Suprapubic skin (tissue), 4 donors: ENCODE data around the gene CYFIP1. TPM values are rescaled to one million over a fixed set of nuclear protein-coding genes. Genes with fewer than 3 reads are reported as not detected.

Source experiments
- DNase-seq, 2 donors: peaks; one replicate each; pipeline ENCODE4 v3.0.0-alpha.2; 2019; ENCODE audit warnings: low spot score in 2 of 2
- H3K27ac ChIP-seq: fragments of 200-600 bp; sonication (generic); one replicate; pipeline ENCODE4 v1.5.1; 2019
- H3K27me3 ChIP-seq: fragments of 200-600 bp; sonication (generic); one replicate; pipeline ENCODE4 v1.5.1; 2019
- H3K36me3 ChIP-seq: fragments of 200-600 bp; sonication (generic); one replicate; pipeline ENCODE4 v1.5.1; 2019
- H3K4me1 ChIP-seq: fragments of 200-600 bp; sonication (generic); one replicate; pipeline ENCODE4 v1.5.1; 2019
- H3K4me3 ChIP-seq: fragments of 200-600 bp; sonication (generic); one replicate; pipeline ENCODE4 v1.5.1; 2019; ENCODE audit warnings: mild to moderate bottlenecking
- H3K9me3 ChIP-seq: fragments of 200-600 bp; sonication (generic); one replicate; pipeline ENCODE4 v1.5.1; 2019
- CTCF ChIP-seq, 2 donors: fragments of 200-600 bp in 1 of 2; fragments of 450-650 bp in 1 of 2; sonication (generic) in 1 of 2; IDR thresholded peaks; one replicate each; pipeline ENCODE4 v1.5.1; 2016 to 2019; ENCODE audit warnings: antibody characterized with exemption in 2 of 2, mild to moderate bottlenecking in 1 of 2, moderate library complexity in 1 of 2
- EP300 ChIP-seq: sonication (generic); formaldehyde crosslinking; IDR thresholded peaks from one replicate; pipeline ENCODE4 v1.6.1; 2017; ENCODE audit warnings: antibody characterized with exemption
- POLR2A ChIP-seq, 2 donors: fragments of 450-650 bp; IDR thresholded peaks; one replicate each; pipeline ENCODE4 v1.6.1; 2017; ENCODE audit warnings: antibody characterized with exemption in 2 of 2, mild to moderate bottlenecking in 2 of 2, moderate library complexity in 2 of 2
- POLR2AphosphoS5 ChIP-seq, 3 donors: sonication (generic); formaldehyde crosslinking; IDR thresholded peaks; one replicate each; pipeline ENCODE4 v1.6.1; 2017; ENCODE audit warnings: antibody characterized with exemption in 3 of 3
- WGBS: methylation state at CpG from one replicate; pipeline ENCODE4 v1.1.5; 2018; 5-methylcytosine and 5-hydroxymethylcytosine counted together
- total RNA-seq, 4 donors: library from RNA; depleted of rRNA; stranded (reverse); fragments of >200 nt; gene quantifications; one replicate each; pipeline ENCODE4 v1.1.0, GENCODE V29; 2016

Gene CYFIP1
- total RNA-seq, 4 donors from 2014 or later = 77.5 to 106 (median 99.4) TPM

- Histone ChIP-seq H3K27me3 (no peaks in the 10 kb centered on the region), H3K27ac (no peak overlapping the region), H3K36me3 (no peaks in the 10 kb centered on the region), H3K4me3 (no peak overlapping the region), H3K9me3 (no peaks in the 10 kb centered on the region), H3K4me1 (peaks cover 52% of the 10 kb centered on the region)
- DNase-seq = peak in 1 of 2 donors; percentile 53
- TF ChIP-seq POLR2AphosphoS5 (IDR thresholded peaks at IDR 0.05) (no peak), CTCF (IDR thresholded peaks at IDR 0.05) (no peak), POLR2A (IDR thresholded peaks at IDR 0.05) (no peak), EP300 (no peak)
- WGBS = 73% methylated on average over 16 of the region's 16 CpGs
These were observed 23.8 kb downstream of the CYFIP1 start for GRCh38 chr15:22956257-22956977.

GRCh38 chr15:22955544-22956119, 24.5 kb downstream of the CYFIP1 start:
- no peak for TF ChIP-seq POLR2AphosphoS5 (IDR thresholded peaks at IDR 0.05)
- TF ChIP-seq EP300 = no peak
- no peak for TF ChIP-seq CTCF (IDR thresholded peaks at IDR 0.05)
- TF ChIP-seq POLR2A (IDR thresholded peaks at IDR 0.05) = no peak
- no peak overlapping the region for H3K27ac ChIP-seq
- H3K36me3 ChIP-seq = no peaks in the 10 kb centered on the region
- H3K4me1 ChIP-seq = peaks cover 48% of the 10 kb centered on the region
- H3K9me3 ChIP-seq = no peaks in the 10 kb centered on the region
- H3K4me3 ChIP-seq = no peak overlapping the region
- no peaks in the 10 kb centered on the region for H3K27me3 ChIP-seq
- DNase-seq = peak in 1 of 2 donors; percentile 30
- WGBS = 80% methylated on average over 6 of the region's 6 CpGs

- no peaks in the 10 kb centered on the region for H3K9me3 ChIP-seq
- peak in 1 of 2 donors; percentile 54 for DNase-seq
- no peak overlapping the region for H3K4me3 ChIP-seq
- TF ChIP-seq POLR2A (IDR thresholded peaks at IDR 0.05) (no peak), EP300 (no peak), POLR2AphosphoS5 (IDR thresholded peaks at IDR 0.05) (no peak), CTCF (IDR thresholded peaks at IDR 0.05) (no peak)
- WGBS = 71% methylated on average over 4 of the region's 14 CpGs
- peaks cover 47% of the 10 kb centered on the region for H3K4me1 ChIP-seq
- no peaks in the 10 kb centered on the region for H3K36me3 ChIP-seq
- H3K27ac ChIP-seq = no peak overlapping the region
- H3K27me3 ChIP-seq = no peaks in the 10 kb centered on the region
These were observed 25.2 kb downstream of the CYFIP1 start for GRCh38 chr15:22954798-22955543.

- no peaks in the 10 kb centered on the region for H3K9me3 ChIP-seq
- no peaks in the 10 kb centered on the region for H3K27me3 ChIP-seq
- no peak overlapping the region for H3K4me3 ChIP-seq
- 88% methylated on average over 12 of the region's 12 CpGs for WGBS
- H3K36me3 ChIP-seq = no peaks in the 10 kb centered on the region
- peaks cover 51% of the 10 kb centered on the region for H3K4me1 ChIP-seq
- peak in 1 of 2 donors; percentile 10 for DNase-seq
- H3K27ac ChIP-seq = no peak overlapping the region
- no peak for TF ChIP-seq CTCF (IDR thresholded peaks at IDR 0.05)
- TF ChIP-seq POLR2AphosphoS5 (IDR thresholded peaks at IDR 0.05) = no peak
- no peak for TF ChIP-seq POLR2A (IDR thresholded peaks at IDR 0.05)
- no peak for TF ChIP-seq EP300
These were observed 25.8 kb downstream of the CYFIP1 start for GRCh38 chr15:22954326-22954725.
